ENCODE measurements around the gene SPOP.

The SPOP gene

GRCh38 chr17:49612726-49613125 lies 65.2 kb downstream of the SPOP start:
- no peak for DNase-seq

DNA sequence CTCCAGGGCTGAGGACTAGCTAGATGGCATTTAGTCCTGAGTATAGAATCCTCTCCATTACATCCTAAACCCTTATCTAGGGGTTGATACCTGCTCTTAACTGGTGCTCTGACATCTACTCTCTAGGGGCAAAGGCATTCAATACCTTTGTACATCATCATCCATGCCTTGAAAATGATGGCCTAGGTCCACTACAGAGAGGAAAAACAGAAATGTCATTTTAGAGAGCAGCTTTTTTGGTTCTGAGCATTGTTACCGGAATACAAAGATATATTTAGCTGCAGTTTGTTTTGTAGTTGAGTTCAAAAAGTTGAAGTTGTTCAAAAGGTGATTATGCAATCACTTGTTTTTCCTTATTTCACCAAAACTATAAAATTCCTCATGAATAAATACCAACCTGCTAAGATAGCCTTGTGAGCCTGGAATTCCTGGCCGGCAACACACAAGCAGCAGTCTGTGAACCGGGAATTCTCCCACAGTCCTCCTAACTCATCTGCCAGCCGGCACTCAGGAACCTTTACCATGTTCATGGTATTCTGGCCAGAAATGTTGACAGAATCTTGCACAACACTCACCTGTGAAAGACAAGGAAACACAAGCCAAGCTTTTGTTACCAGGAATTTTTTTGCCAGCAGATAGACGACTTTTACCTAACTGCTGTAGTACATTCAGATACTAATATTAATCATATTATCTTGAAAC lies 66.9 kb downstream of the SPOP start:
- DNase-seq = no peak

DNA sequence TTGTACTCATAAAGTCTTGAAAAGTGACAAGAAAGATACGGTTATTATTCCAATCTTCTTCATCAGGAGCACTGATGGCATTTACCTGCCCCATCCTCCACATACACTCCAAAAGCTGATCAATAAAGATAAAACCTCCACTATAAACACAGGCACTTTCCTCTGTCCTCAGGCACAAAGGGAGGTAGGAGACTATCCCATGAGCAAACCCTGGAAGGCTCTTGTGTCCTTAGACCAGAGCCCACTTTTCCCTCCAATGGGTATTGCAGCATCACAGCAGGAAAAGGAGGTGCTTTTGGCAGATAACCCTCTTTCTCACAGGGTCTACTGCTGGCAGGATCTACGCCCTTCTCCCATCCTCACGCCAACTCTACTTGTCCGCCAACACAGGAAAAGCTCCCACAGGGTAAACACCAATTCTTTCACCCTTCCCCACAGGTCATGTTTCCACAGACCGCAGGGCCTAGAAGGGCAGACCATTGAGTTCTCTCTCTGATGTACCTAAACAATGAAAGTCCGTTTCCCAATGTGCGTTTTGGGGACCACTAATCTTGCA lies 73.5 kb downstream of the SPOP start:
- no peak for DNase-seq

GRCh38 chr17:49603720-49604119 lies 74.2 kb downstream of the SPOP start:
- DNase-seq = no peak

DNA sequence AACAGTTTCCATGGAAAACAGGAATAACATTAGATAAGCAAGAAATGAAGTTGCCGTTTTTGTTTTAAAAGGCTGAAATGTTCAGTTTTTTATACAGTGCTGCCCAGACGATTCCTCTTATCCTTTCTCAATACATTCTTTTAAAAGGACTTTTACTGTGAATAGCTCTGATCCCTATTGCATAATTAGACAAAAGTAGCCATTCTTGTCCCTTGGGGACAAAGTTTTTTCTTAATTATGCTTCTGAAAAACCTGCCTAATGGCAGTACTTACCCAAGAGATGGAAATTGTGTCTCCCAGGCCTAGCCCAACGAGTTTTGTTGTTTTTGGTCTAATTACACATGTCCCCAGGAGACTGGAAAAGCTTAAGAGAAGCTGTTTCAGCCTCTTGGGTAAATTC lies 74.7 kb downstream of the SPOP start:
- no peak for DNase-seq

GRCh38 chr17:49602783-49603182 lies 75.1 kb downstream of the SPOP start:
- no peak for DNase-seq

- no peak for DNase-seq
Observed at GRCh38 chr17:49600949-49601348, 76.9 kb downstream of the SPOP start.

DNA sequence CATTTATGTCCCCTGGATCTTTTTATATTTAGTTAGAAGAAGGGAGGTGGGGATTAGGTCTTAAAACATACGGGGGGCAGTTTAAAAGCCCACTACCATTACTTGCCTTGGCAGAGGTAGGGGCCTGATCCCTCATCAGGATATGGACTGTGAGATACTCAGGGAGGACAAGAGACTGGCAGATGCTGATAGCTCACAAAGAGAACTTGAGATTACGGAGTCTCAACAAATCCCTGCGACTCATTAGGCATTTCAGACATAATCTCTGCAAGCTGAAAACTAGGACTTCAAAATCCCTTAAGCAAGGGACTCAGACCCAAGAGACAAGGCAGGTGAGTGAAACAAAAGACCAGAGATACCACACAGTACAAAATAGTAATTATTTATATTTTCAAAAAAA lies 79.0 kb downstream of the SPOP start:
- no peak for DNase-seq

DNA sequence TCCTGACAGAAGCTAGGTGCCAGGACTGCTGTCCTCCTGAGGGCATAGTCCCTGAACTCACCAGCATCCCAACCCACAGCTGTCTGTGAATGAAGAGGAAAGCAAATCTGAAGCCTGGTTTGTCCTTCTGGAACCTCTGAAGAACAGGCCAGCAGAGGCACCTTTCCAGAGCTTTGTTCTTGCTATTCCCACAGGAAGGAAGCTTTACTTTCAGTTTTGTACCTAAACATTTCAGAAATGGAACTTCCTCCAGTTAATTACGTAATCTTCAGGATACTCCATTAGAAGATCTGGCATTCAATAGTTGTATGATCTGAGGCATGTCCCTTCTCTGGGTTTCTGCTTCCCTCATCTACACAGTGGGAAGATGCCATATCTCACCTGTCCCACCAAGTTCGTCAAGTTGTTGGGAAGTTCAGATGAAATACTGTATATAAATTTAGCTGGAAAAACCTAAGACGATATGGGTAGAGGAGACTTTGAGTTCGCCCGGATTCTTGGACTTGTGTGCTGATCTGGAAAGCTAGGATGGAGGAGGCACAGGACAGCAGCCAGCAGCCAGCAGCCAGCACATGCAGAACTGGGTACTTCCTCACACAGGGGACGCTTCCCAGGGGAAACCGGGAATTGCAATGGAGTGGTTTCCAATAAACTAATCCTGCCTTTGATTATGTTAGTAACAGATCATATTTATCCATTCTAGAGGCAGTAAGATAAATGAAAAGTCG lies 79.8 kb downstream of the SPOP start:
- DNase-seq = no peak

DNA sequence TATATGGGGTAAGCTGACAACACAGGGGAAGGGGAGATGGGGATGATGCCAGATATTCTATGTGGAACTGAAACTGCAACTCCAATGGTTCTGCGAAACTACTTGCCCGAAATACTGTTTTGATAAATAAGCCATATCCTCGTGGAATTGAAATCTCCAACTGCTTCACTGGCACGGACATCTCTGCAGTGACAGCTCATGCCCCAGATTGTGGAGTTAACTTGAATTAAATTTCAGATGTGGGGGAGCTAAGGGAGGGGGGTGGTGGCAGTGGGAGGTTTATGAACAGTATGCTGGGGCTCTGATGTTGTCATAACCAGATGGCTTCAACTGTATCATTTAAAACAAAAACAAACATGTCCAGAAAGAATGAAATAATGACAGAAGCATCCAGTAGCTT lies 80.5 kb downstream of the SPOP start:
- no peak for DNase-seq

DNA sequence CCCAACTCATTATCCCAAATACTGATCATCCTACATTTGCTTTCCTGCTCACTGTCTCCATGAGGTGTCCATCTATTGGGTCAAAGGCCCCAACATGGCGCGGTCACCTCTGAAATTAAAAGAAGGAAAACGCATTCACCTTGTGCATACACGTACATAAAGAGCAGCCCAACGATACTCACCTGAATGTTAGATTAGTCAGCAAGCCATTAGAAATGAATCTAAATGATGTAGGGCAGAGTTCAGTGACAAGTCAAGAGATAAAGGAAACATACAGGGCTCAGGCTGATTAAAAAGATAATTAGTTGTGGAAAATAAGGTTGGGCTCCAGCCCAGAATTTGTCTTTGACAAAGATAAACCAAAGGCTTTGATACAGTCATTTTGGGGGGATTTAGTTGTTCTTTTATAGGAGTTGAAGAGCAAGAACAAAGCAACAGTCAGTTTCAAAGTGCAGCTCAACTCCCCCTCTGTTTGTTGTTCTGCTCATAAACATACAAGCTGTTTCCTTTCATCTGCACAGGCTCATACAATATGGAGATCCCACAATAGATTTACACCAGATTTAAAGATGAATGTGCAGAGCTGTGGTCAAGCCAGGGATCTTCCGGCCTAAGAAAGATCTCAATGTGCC lies 81.2 kb downstream of the SPOP start:
- DNase-seq = no peak

DNA sequence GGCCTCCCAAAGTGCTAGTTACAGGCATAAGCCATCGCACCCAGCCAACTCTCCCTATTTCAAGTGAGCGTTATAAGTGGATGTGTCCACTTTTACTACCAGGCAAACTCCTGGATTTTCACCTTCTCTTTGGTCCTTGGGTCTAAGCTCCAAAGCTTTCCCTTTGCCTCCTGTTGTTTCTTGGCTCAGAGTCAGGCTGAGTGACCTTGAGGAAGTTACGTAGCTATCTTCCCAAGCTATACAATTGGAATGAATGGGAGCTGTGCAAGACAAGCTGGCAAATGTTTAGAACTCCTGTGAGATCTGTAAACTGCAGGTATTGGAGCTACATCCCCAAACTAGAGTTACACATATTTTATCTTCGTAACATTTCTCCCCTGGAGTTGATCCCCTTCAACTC lies 81.9 kb downstream of the SPOP start:
- no peak for DNase-seq

DNA sequence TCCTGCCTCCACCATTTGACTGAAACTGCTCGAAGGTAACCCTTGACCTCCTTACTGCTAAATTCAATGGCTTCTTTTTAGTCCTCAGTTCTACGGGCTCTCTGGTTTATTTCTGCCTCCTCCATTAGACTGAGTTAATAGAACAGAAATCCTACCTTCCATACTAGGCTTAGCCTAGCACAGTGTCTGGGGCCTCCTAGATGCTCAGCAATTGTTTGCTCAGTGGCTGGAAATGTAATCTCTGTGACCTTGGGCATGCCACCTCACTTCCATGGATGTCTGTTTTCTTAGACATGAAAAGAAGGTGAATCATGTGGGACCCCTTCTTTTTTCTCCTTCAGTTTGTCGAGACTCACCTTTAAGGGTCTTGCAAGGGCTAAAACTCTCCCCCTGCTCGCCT lies 82.6 kb downstream of the SPOP start:
- no peak for DNase-seq

- DNase-seq = no peak
Observed at GRCh38 chr17:49592263-49592662, 85.6 kb downstream of the SPOP start.

DNA sequence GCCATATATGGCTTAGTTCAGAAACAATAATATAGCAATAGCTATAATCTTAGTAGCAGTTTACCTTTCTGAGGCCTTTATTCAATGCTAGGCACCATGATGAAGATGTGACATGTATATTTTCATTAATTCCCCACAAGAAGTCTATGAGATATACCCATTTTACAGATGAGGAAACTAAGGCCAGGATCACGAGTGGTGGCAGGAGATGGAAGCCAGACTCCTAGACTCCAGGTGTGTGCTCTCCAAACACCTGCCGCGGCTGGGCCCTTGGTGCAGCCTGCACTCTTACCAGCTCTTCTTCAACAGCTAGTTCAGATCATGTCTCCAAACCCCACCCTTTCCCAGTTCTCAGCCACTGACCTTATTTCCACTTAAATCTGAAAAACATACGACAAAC lies 87.0 kb downstream of the SPOP start:
- DNase-seq = no peak

DNA sequence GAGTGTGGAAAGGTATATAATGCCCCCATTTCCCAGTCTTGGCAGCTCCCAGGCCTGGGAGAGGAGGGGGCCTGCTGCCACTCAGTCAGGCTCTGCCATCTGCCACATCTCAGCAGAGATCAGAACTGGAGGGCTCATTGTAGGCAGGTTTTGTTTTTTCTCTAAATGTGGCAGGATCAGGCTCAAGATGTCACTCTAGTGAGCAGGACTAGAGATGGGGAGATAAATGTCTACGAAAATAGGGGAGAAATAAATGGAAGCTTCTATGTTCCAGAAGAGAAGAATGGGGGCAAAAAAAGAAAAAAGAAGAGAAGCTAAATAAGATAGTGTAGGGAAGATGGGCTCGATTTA lies 88.3 kb downstream of the SPOP start:
- no peak for DNase-seq

DNA sequence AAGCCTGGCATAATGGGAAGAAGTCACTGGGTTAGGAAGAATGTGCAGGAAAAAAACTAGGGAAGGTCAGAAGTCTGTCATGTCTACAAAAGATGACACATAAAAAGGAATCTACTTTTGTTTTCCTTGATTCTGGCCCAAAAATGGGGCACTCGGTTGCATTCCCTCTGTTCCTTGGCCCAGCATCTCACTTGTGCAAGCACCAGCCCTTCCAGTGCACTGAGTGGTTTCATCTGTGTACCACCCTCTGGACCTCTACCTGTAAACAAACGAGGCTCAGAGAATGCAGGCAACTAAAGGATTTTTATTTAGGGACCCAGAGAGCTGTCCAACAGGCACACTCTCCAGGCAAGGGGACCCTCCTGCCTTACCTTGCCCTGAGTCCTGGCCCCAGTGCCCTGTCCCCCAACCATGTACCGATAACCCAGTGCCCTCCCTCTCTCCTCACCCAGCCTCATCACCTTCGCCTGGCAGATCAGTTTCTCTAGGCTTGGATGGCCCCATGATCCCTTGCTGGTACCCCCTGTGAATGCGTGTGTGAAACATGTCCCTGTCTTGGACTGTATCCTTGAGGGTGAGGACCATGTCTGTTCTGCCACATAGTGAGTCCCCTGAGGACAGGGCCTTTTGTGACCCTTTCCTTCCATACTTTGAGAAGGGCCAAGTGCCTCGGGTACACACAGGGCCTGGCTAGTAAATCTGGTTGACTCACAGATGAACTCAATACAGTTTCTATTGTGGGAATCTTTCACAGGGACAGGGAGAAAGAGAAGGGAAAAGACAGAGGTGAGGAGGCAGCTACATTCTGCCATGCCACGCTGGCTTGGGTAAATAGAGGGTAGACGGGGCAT lies 88.9 kb downstream of the SPOP start:
- no peak for DNase-seq

GRCh38 chr17:49588312-49588711 lies 89.6 kb downstream of the SPOP start:
- no peak for DNase-seq

GRCh38 chr17:49587366-49588073 lies 90.4 kb downstream of the SPOP start:
- no peak for DNase-seq

DNA sequence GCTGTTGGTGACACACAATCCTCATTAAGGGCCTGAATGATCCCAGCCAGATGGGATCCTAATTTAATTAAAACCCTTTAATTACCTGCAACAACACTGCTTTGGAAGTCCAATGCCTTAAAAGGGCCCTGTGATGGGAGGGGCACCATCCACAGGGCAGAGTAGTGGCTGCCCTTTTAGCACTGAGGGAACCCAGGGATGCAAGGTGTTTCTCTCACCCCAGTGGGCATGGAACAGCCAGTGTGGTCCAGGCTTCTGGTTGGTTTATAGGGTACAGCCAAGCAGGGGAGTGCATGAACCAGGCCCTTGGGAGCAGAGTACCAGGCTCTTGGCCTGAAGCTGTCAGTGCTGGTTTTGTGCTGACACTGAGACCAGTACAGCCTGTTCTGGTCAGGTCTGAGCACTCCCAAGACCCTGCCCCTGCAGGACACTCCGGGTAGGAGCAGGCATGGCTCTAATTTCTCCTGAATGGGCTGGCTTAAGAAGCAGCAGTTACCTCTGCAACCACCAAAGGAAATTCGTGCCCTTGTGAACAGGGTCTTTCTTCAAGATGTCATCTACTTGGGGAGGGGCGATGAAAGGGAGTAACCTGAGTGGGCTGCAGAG lies 92.4 kb downstream of the SPOP start:
- DNase-seq = no peak

- DNase-seq = no peak
Observed at GRCh38 chr17:49583889-49584288, 94.0 kb downstream of the SPOP start.

GRCh38 chr17:49583226-49583625 lies 94.7 kb downstream of the SPOP start:
- no peak for DNase-seq

Measured in SW 1271 (cell line).